B cell (primary cell): Measurements from ENCODE around the gene ZCCHC7. TPM values are rescaled to one million over a fixed set of nuclear protein-coding genes. Genes with fewer than 3 reads are reported as not detected.

Experiments
- ATAC-seq: fragments of 200-7000 bp; cut with Tn5 transposase; one replicate; pipeline ENCODE4 v1.10.0; 2021; ENCODE audit warnings: low read depth, mild to moderate bottlenecking, moderate number of reproducible peaks, moderate library complexity
- CTCF ChIA-PET: fragments of 350-600 bp; sonication (Branson Sonifier 250); formaldehyde crosslinking; loops from one replicate; lab custom pipeline; 2021; ENCODE audit warnings: antibody characterized with exemption, inconsistent platforms; lab: Charles Lee
- POLR2A ChIA-PET: fragments of 350-600 bp; sonication (Branson Sonifier 250); formaldehyde crosslinking; loops from one replicate; lab custom pipeline; 2021; ENCODE audit warnings: antibody characterized with exemption; lab: Charles Lee
- DNase-seq: peaks from one replicate; pipeline ENCODE4 v3.0.0; 2013
- H2AFZ ChIP-seq: 2 replicates; pipeline ENCODE4 v1.6.1; 2012; ENCODE audit warnings: mild to moderate bottlenecking, low read depth, low read length; ENCODE audit not compliant: insufficient read depth, poor library complexity, severe bottlenecking
- H3K27ac ChIP-seq, 2 donors: 1 replicate in 1 of 2; 2 replicates in 1 of 2; pipeline ENCODE4 v1.5.1; 2012 to 2013; ENCODE audit warnings: low read length in 2 of 2, mild to moderate bottlenecking in 2 of 2, moderate library complexity in 1 of 2
- H3K27me3 ChIP-seq, 4 experiments: fragments of 200-600 bp in 1 of 4; sonication (generic) in 1 of 4; replicated peaks in 1 of 4; 1 replicate in 2 of 4; 2 replicates in 2 of 4; pipeline versions ENCODE4 v1.6.1 to v1.7.0; 2013 to 2016; ENCODE audit warnings: low read length in 3 of 4, mild to moderate bottlenecking in 2 of 4, mixed read lengths in 1 of 4, moderate library complexity in 1 of 4; ENCODE audit not compliant: insufficient read depth in 4 of 4, control insufficient read depth in 3 of 4; ENCODE audit errors: control extremely low read depth in 1 of 4
- H3K36me3 ChIP-seq, 2 experiments: replicated peaks in 1 of 2; 1 replicate in 1 of 2; 2 replicates in 1 of 2; pipeline versions ENCODE4 v1.6.1 to v1.7.1; 2013; ENCODE audit warnings: low read length in 1 of 2; ENCODE audit not compliant: insufficient read depth in 2 of 2, control insufficient read depth in 1 of 2; ENCODE audit errors: control extremely low read depth in 1 of 2, extremely low read depth in 1 of 2
- H3K4me1 ChIP-seq, 2 donors: fragments of 200-600 bp in 1 of 2; sonication (generic) in 1 of 2; 1 replicate in 1 of 2; 2 replicates in 1 of 2; pipeline versions ENCODE4 v1.5.1 to v1.6.1; 2013 to 2017; ENCODE audit warnings: low read length in 2 of 2; ENCODE audit not compliant: control insufficient read depth in 2 of 2, insufficient read depth in 2 of 2
- H3K4me2 ChIP-seq: replicated peaks from 2 replicates; pipeline ENCODE3; 2012; ENCODE audit warnings: mild to moderate bottlenecking, low read depth, low read length; ENCODE audit not compliant: poor library complexity, severe bottlenecking
- H3K4me3 ChIP-seq, 5 experiments: fragments of 200-600 bp in 1 of 5; sonication (generic) in 1 of 5; 1 replicate in 3 of 5; 2 replicates in 2 of 5; pipeline versions ENCODE4 v1.5.1 to v1.7.0; 2011 to 2016; ENCODE audit warnings: low read length in 4 of 5, mild to moderate bottlenecking in 4 of 5, low read depth in 2 of 5, control low read depth in 1 of 5, moderate library complexity in 1 of 5; ENCODE audit not compliant: insufficient read depth in 1 of 5; ENCODE audit errors: control extremely low read depth in 1 of 5, extremely low read depth in 1 of 5
- H3K79me2 ChIP-seq: fragments of 200-600 bp; sonication (generic); one replicate; pipeline ENCODE4 v1.6.0; 2016; ENCODE audit warnings: low read length; ENCODE audit not compliant: control insufficient read depth, insufficient read depth
- H3K9ac ChIP-seq: fragments of 200-600 bp; sonication (generic); 2 replicates; pipeline ENCODE4 v1.6.1; 2017; ENCODE audit warnings: mild to moderate bottlenecking, low read length, moderate library complexity
- H3K9me3 ChIP-seq, 3 donors: one replicate each; pipeline versions ENCODE4 v1.6.1 to v1.7.1; 2013; ENCODE audit warnings: low read length in 2 of 3; ENCODE audit not compliant: control insufficient read depth in 2 of 3, insufficient read depth in 1 of 3; ENCODE audit errors: control extremely low read depth in 1 of 3
- H4K20me1 ChIP-seq: 2 replicates; pipeline ENCODE4 v1.6.0; 2012; ENCODE audit warnings: mild to moderate bottlenecking, low read length; ENCODE audit not compliant: insufficient read depth, control insufficient read depth, poor library complexity, severe bottlenecking
- H3K27ac Mint-ChIP-seq: one replicate; pipeline ENCODE4 v1.8.0; 2021; ENCODE audit warnings: mixed read lengths
- H3K27me3 Mint-ChIP-seq: one replicate; pipeline ENCODE4 v1.8.0; 2021; ENCODE audit warnings: mixed read lengths
- H3K4me1 Mint-ChIP-seq: one replicate; pipeline ENCODE4 v1.8.0; 2021; ENCODE audit warnings: mixed read lengths
- H3K4me3 Mint-ChIP-seq: one replicate; pipeline ENCODE4 v1.8.0; 2021; ENCODE audit warnings: mixed read lengths
- H3K9me3 Mint-ChIP-seq: one replicate; pipeline ENCODE4 v1.8.0; 2022; ENCODE audit warnings: mixed read lengths; ENCODE audit not compliant: insufficient read depth
- CTCF ChIP-seq: fragments of 200-600 bp; IDR thresholded peaks from one replicate; pipeline ENCODE4 v1.8.0; 2022; ENCODE audit warnings: antibody characterized with exemption, mild to moderate bottlenecking
- EZH2 ChIP-seq: IDR thresholded peaks from 2 replicates; pipeline ENCODE4 v1.6.1; 2012; ENCODE audit warnings: borderline replicate concordance, low read depth, mild to moderate bottlenecking, moderate library complexity, low read length; ENCODE audit not compliant: insufficient read depth, poor library complexity, severe bottlenecking
- WGBS: methylation state at CpG from one replicate; pipeline ENCODE4 v1.1.5; 2013; ENCODE audit warnings: missing lambda C conversion rate; ENCODE audit not compliant: insufficient coverage; 5-methylcytosine and 5-hydroxymethylcytosine counted together
- intact Hi-C: fragments of 100-400 bp; cut with micrococcal nuclease; formaldehyde crosslinking; loops from one replicate; pipeline ENCODE4 v1.10.0; 2022
- polyA plus RNA-seq: library from polyadenylated mRNA; depleted of rRNA; stranded (reverse); fragments of >200 nt; gene quantifications from 2 replicates; pipeline ENCODE4 v1.2.3, GENCODE V29; 2012
- total RNA-seq, 2 donors: library from RNA; stranded (reverse); fragments of 120-200 nt in 1 of 2; gene quantifications; 1 replicate in 1 of 2; 2 replicates in 1 of 2; pipeline versions ENCODE4 v1.2.3 to v1.2.4, GENCODE V29; 2013 to 2022

ZCCHC7 gene
- total and polyA plus RNA-seq, 2 donors (not counting 1 experiment from before 2014, with no cell fraction given) = 56.3 to 83.5 TPM

GRCh38 chr9:37293664-37294524 lies 173.5 kb downstream of the ZCCHC7 start:
- Histone ChIP-seq H2AFZ (no peak overlapping the region), H3K79me2 (peaks cover 76% of the 10 kb centered on the region), H3K4me1 (peaks cover 79 to 97% of the 10 kb centered on the region in 2 donors), H3K27me3 (no peaks in the 10 kb centered on the region), H3K36me3 (peaks cover 0 to 5% of the 10 kb centered on the region in 2 experiments), H3K4me2 (peak overlapping the region; percentile 64), H3K9ac (peak overlapping the region; percentile 10), H4K20me1 (no peaks in the 10 kb centered on the region), H3K9me3 (peaks cover 0 to 7% (median 0%) of the 10 kb centered on the region in 3 donors), H3K4me3 (peak overlapping the region in 3 of 5 experiments; percentile 4 to 8 (median 7)), H3K27ac (peak overlapping the region; percentile 79 to 88)
- TF ChIP-seq CTCF = no peak
- TF ChIP-seq EZH2 = no peak
- Mint-ChIP-seq H3K9me3 (no peaks in the 10 kb centered on the region), H3K27me3 (no peaks in the 10 kb centered on the region), H3K4me1 (peaks cover 82% of the 10 kb centered on the region), H3K27ac (peak overlapping the region; percentile 95), H3K4me3 (peak overlapping the region; percentile 74)
- 0% methylated on average over 2 of the region's 3 CpGs for WGBS
- intact Hi-C loops = loop anchor here (1.0 to 5.0 kb wide), 8 partner anchors 8 to 172 kb away; partner anchors contain the start of gene ZCCHC7
- DNase-seq = peak; percentile 81
- ATAC-seq = peak; percentile 70
- ChIA-PET CTCF (interaction anchor here (0.8 to 1.5 kb wide), 4 partner anchors 8 to 30 kb away, joined by 3 to 7 read pairs (median 4); no protein-coding TSS in a partner anchor), POLR2A (interaction anchor here (0.7 to 1.9 kb wide), 4 partner anchors 8 to 299 kb away, joined by 3 to 5 read pairs (median 4); partner anchors contain the start of gene FBXO10)
